Osteocyte (in vitro differentiated cells): ENCODE measurements around the gene SPIC. TPM values are rescaled to one million over a fixed set of nuclear protein-coding genes. Genes with fewer than 3 reads are reported as not detected.
A peak's percentile ranks its signal among the peaks of the same experiment; 100 is the strongest.

Experiments used
- DNase-seq: peaks from one replicate; pipeline ENCODE4 v3.0.0; 2021; ENCODE audit warnings: mixed read lengths; ENCODE audit not compliant: unreplicated experiment; ENCODE audit errors: extremely low spot score
- H3K27ac Mint-ChIP-seq: one replicate; pipeline ENCODE4 v1.8.0; 2021; ENCODE audit warnings: mild to moderate bottlenecking, mixed read lengths; ENCODE audit not compliant: unreplicated experiment
- H3K27me3 Mint-ChIP-seq: one replicate; pipeline ENCODE4 v1.8.0; 2021; ENCODE audit warnings: mixed read lengths; ENCODE audit not compliant: unreplicated experiment
- H3K36me3 Mint-ChIP-seq: one replicate; pipeline ENCODE4 v1.8.0; 2021; ENCODE audit warnings: mixed read lengths; ENCODE audit not compliant: unreplicated experiment
- H3K4me1 Mint-ChIP-seq: one replicate; pipeline ENCODE4 v1.8.0; 2021; ENCODE audit warnings: mixed read lengths; ENCODE audit not compliant: unreplicated experiment
- H3K4me3 Mint-ChIP-seq: one replicate; pipeline ENCODE4 v1.8.0; 2021; ENCODE audit warnings: mild to moderate bottlenecking, moderate library complexity, mixed read lengths; ENCODE audit not compliant: unreplicated experiment
- H3K9me3 Mint-ChIP-seq: one replicate; pipeline ENCODE4 v1.8.0; 2021; ENCODE audit warnings: mixed read lengths; ENCODE audit not compliant: unreplicated experiment
- CTCF ChIP-seq: fragments of 200-600 bp; sonication (generic); IDR thresholded peaks from 2 replicates; pipeline ENCODE4 v1.5.0; 2021; ENCODE audit warnings: antibody characterized with exemption, mild to moderate bottlenecking, moderate library complexity
- total RNA-seq: library from RNA; stranded (reverse); gene quantifications from 2 replicates; pipeline ENCODE4 v1.2.1, GENCODE V29; 2021

Gene SPIC
- total RNA-seq, 1 donor from 2014 or later, result not detected

GRCh38 chr12:101475751-101476305 lies 692 bp downstream of the SPIC start:
- H3K4me3 Mint-ChIP-seq, result no peak overlapping the region
- H3K27me3 Mint-ChIP-seq, result peaks cover 6% of the 10 kb centered on the region

GRCh38 chr12:101480849-101481248 lies 5.7 kb downstream of the SPIC start:
- H3K4me3 Mint-ChIP-seq, result no peak overlapping the region
- H3K4me1 Mint-ChIP-seq, result no peaks in the 10 kb centered on the region
- H3K9me3 Mint-ChIP-seq, result no peaks in the 10 kb centered on the region
- no peak overlapping the region for H3K27ac Mint-ChIP-seq
- no peak for DNase-seq
- H3K27me3 Mint-ChIP-seq, result no peaks in the 10 kb centered on the region
- no peaks in the 10 kb centered on the region for H3K36me3 Mint-ChIP-seq
- TF ChIP-seq CTCF, result no peak

More at GRCh38 chr12:101475751-101476305, 692 bp downstream of the SPIC start:
- Mint-ChIP-seq H3K4me1 (no peaks in the 10 kb centered on the region), H3K27ac (no peak overlapping the region), H3K9me3 (no peaks in the 10 kb centered on the region), H3K36me3 (no peaks in the 10 kb centered on the region)
- no peak for DNase-seq
- TF ChIP-seq CTCF, result no peak

- Mint-ChIP-seq H3K9me3 (no peaks in the 10 kb centered on the region), H3K27ac (no peak overlapping the region), H3K4me1 (no peaks in the 10 kb centered on the region), H3K36me3 (no peaks in the 10 kb centered on the region), H3K27me3 (no peaks in the 10 kb centered on the region), H3K4me3 (no peak overlapping the region)
- no peak for TF ChIP-seq CTCF
- no peak for DNase-seq
Measured at GRCh38 chr12:101485021-101485420, 9.9 kb downstream of the SPIC start.

GRCh38 chr12:101488469-101488868 lies 13.3 kb downstream of the SPIC start:
- DNase-seq, result no peak
- no peak overlapping the region for H3K27ac Mint-ChIP-seq
- no peaks in the 10 kb centered on the region for H3K36me3 Mint-ChIP-seq
- no peak overlapping the region for H3K4me3 Mint-ChIP-seq
- TF ChIP-seq CTCF, result no peak
- H3K4me1 Mint-ChIP-seq, result no peaks in the 10 kb centered on the region
- no peaks in the 10 kb centered on the region for H3K27me3 Mint-ChIP-seq
- H3K9me3 Mint-ChIP-seq, result no peaks in the 10 kb centered on the region

- Mint-ChIP-seq H3K4me1 (no peaks in the 10 kb centered on the region), H3K9me3 (no peaks in the 10 kb centered on the region), H3K4me3 (no peak overlapping the region), H3K36me3 (no peaks in the 10 kb centered on the region), H3K27ac (no peak overlapping the region), H3K27me3 (no peaks in the 10 kb centered on the region)
- TF ChIP-seq CTCF, result peak; percentile 6
- no peak for DNase-seq
Measured at GRCh38 chr12:101490286-101490920, 15.3 kb downstream of the SPIC start.
